IMR-90 (cell line): ENCODE results near the gene FMN1. TPM values are rescaled to one million over a fixed set of nuclear protein-coding genes. Genes with fewer than 3 reads are reported as not detected.

Experiments used
- ATAC-seq: fragments of 200-7000 bp; cut with Tn5 transposase; 2 replicates; pipeline ENCODE4 v1.9.1; 2020; ENCODE audit warnings: low read depth, mild to moderate bottlenecking, moderate library complexity
- BruUV-seq: library from RNA; stranded (reverse); fragments of 400-500 nt; replicated peaks from 2 replicates; lab custom pipeline; 2021; lab: Mats Ljungman, UMichigan
- CTCF ChIA-PET: fragments of 300-600 bp; formaldehyde crosslinking; extraction: SDS; loops from one replicate; lab custom pipeline; 2021; ENCODE audit warnings: antibody characterized with exemption; lab: Yijun Ruan, JAX
- POLR2A ChIA-PET: fragments of 300-600 bp; sonication (Branson Sonifier 250); formaldehyde crosslinking; loops from one replicate; lab custom pipeline; 2022; ENCODE audit warnings: antibody characterized with exemption; ENCODE audit not compliant: unreplicated experiment; lab: Charles Lee
- DNase-seq: peaks from one replicate; pipeline ENCODE4 v3.0.0; 2013
- H2AFZ ChIP-seq: replicated peaks from 2 replicates; pipeline ENCODE3; 2013; ENCODE audit warnings: low read length, mild to moderate bottlenecking; ENCODE audit not compliant: poor library complexity
- H2AK5ac ChIP-seq: 2 replicates; pipeline ENCODE4 v1.6.1; 2013; ENCODE audit warnings: low read depth, low read length, inconsistent platforms
- H2AK9ac ChIP-seq: replicated peaks from 2 replicates; pipeline ENCODE3; 2013; ENCODE audit warnings: mild to moderate bottlenecking, low read depth, low read length, moderate library complexity; ENCODE audit not compliant: poor library complexity
- H2BK120ac ChIP-seq: 2 replicates; pipeline ENCODE4 v1.6.1; 2013; ENCODE audit warnings: low read depth, low read length, inconsistent platforms
- H2BK15ac ChIP-seq: 3 replicates; pipeline ENCODE4 v1.6.1; 2013; ENCODE audit warnings: low read depth, low read length, inconsistent platforms
- H2BK20ac ChIP-seq: 2 replicates; pipeline ENCODE4 v1.6.1; 2013; ENCODE audit warnings: low read depth, mild to moderate bottlenecking, inconsistent platforms, low read length, moderate library complexity
- H2BK5ac ChIP-seq: 2 replicates; pipeline ENCODE4 v1.6.1; 2013; ENCODE audit warnings: mild to moderate bottlenecking, low read depth, low read length, inconsistent platforms; ENCODE audit not compliant: poor library complexity, severe bottlenecking
- H3K14ac ChIP-seq: replicated peaks from 2 replicates; pipeline ENCODE4 v1.6.1; 2013; ENCODE audit warnings: low read depth, low read length, inconsistent platforms
- H3K18ac ChIP-seq: 2 replicates; pipeline ENCODE4 v1.6.1; 2013; ENCODE audit warnings: low read depth, low read length, control low read depth
- H3K23ac ChIP-seq: 2 replicates; pipeline ENCODE4 v1.6.1; 2013; ENCODE audit warnings: low read depth, low read length, inconsistent platforms
- H3K27ac ChIP-seq: 2 replicates; pipeline ENCODE4 v1.5.1; 2013; ENCODE audit warnings: mild to moderate bottlenecking, control low read depth, low read length; ENCODE audit not compliant: insufficient read depth
- H3K27me3 ChIP-seq: 2 replicates; pipeline ENCODE4 v1.6.1; 2013; ENCODE audit warnings: low read length; ENCODE audit not compliant: control insufficient read depth, insufficient read depth
- H3K36me3 ChIP-seq: 2 replicates; pipeline ENCODE4 v1.6.1; 2013; ENCODE audit warnings: low read length, mixed read lengths; ENCODE audit not compliant: control insufficient read depth, insufficient read depth
- H3K4ac ChIP-seq: 2 replicates; pipeline ENCODE4 v1.6.1; 2013; ENCODE audit warnings: low read depth, low read length, inconsistent platforms
- H3K4me1 ChIP-seq: 2 replicates; pipeline ENCODE4 v1.6.1; 2013; ENCODE audit warnings: low read length, mixed read lengths; ENCODE audit not compliant: control insufficient read depth, insufficient read depth
- H3K4me2 ChIP-seq: 2 replicates; pipeline ENCODE4 v1.6.1; 2013; ENCODE audit warnings: low read depth, mild to moderate bottlenecking, control low read depth, low read length, moderate library complexity
- H3K4me3 ChIP-seq: 2 replicates; pipeline ENCODE4 v1.5.1; 2013; ENCODE audit warnings: low read depth, mild to moderate bottlenecking, control low read depth, low read length, moderate library complexity; ENCODE audit not compliant: insufficient read depth
- H3K56ac ChIP-seq: 2 replicates; pipeline ENCODE4 v1.6.1; 2013; ENCODE audit warnings: low read length, inconsistent platforms; ENCODE audit not compliant: insufficient read depth; ENCODE audit errors: extremely low read depth
- H3K79me1 ChIP-seq, 2 experiments: 2 replicates each; pipeline ENCODE4 v1.6.1; 2013; ENCODE audit warnings: low read length in 2 of 2, inconsistent platforms in 1 of 2, low read depth in 1 of 2
- H3K9ac ChIP-seq: 2 replicates; pipeline ENCODE4 v1.6.1; 2013; ENCODE audit warnings: low read depth, low read length, control low read depth
- H3K9me1 ChIP-seq: 2 replicates; pipeline ENCODE4 v1.6.1; 2013; ENCODE audit warnings: low read length, inconsistent platforms; ENCODE audit not compliant: insufficient read depth
- H3K9me3 ChIP-seq: 2 replicates; pipeline ENCODE4 v1.6.1; 2013; ENCODE audit warnings: low read length; ENCODE audit not compliant: control insufficient read depth, insufficient read depth
- H4K20me1 ChIP-seq: 2 replicates; pipeline ENCODE4 v1.6.1; 2013; ENCODE audit warnings: low read length, inconsistent platforms; ENCODE audit not compliant: insufficient read depth
- H4K5ac ChIP-seq: 2 replicates; pipeline ENCODE4 v1.6.1; 2013; ENCODE audit warnings: mild to moderate bottlenecking, low read depth, low read length, control low read depth
- H4K8ac ChIP-seq, 2 experiments: 2 replicates each; pipeline ENCODE4 v1.6.1; 2013; ENCODE audit warnings: low read depth in 2 of 2, low read length in 2 of 2, control low read depth in 1 of 2, inconsistent platforms in 1 of 2
- H4K91ac ChIP-seq: 2 replicates; pipeline ENCODE4 v1.6.1; 2013; ENCODE audit warnings: low read depth, low read length, inconsistent platforms; ENCODE audit not compliant: insufficient read depth
- BHLHE40 ChIP-seq: fragments of 150-350 bp; IDR thresholded peaks from 2 replicates; pipeline ENCODE4 v1.6.1; 2016; ENCODE audit warnings: mild to moderate bottlenecking, low read depth, low read length
- CEBPB ChIP-seq: IDR thresholded peaks from 2 replicates; pipeline ENCODE4 v1.6.1; 2012; ENCODE audit warnings: low read depth, low read length, improper control_type of control experiment
- NFE2L2 ChIP-seq: fragments of 150-350 bp; IDR thresholded peaks from 2 replicates; pipeline ENCODE4 v1.6.1; 2016; ENCODE audit warnings: low read depth, mild to moderate bottlenecking, low read length
- USF2 ChIP-seq: fragments of 150-350 bp; IDR thresholded peaks from 2 replicates; pipeline ENCODE4 v1.6.1; 2017; ENCODE audit warnings: mild to moderate bottlenecking, antibody characterized with exemption, low read length, low read depth
- WGBS, 2 experiments: methylation state at CpG; one replicate each; pipeline versions ENCODE4 v1.1.5 to v1.1.7; 2013; ENCODE audit warnings: missing lambda C conversion rate in 2 of 2; ENCODE audit not compliant: insufficient read length in 1 of 2; ENCODE audit errors: extremely low coverage in 2 of 2; 5-methylcytosine and 5-hydroxymethylcytosine counted together
- dilution Hi-C: fragments of 300-500 bp; cut with HindIII; formaldehyde crosslinking; loops from one replicate; pipeline ENCODE4 v1.14.3; 2018; ENCODE audit warnings: low sequenced_read_pairs; ENCODE audit not compliant: unreplicated experiment
- in situ Hi-C: fragments of 300-500 bp; cut with MboI; formaldehyde crosslinking; loops from 3 replicates; pipeline ENCODE4 v1.14.3; 2019; ENCODE audit warnings: low sequenced_read_pairs, inconsistent platforms, mixed read lengths
- intact Hi-C: fragments of 100-400 bp; cut with micrococcal nuclease; formaldehyde crosslinking; loops from 2 replicates; pipeline ENCODE4 v1.10.0; 2022
- polyA plus RNA-seq, 3 experiments: library from polyadenylated mRNA; depleted of rRNA; stranded (reverse); fragments of >200 nt; gene quantifications; 2 replicates each; pipeline ENCODE4 v1.2.3, GENCODE V29; 2012; ENCODE audit warnings: low replicate concordance in 1 of 3
- total RNA-seq: library from RNA; depleted of rRNA; stranded (reverse); fragments of >200 nt; gene quantifications from 2 replicates; pipeline ENCODE4 v1.2.3, GENCODE V29; 2012

Gene FMN1
- total and polyA plus RNA-seq, 2 of the 4 experiments (the other 2 are of a cell fraction) = 7.3 to 17.6 TPM

- H3K23ac ChIP-seq = no peak overlapping the region
- dilution Hi-C loops = no loop called here
- CTCF ChIA-PET = interaction anchor here (1.0 kb wide), 1 partner anchor 124 kb away, joined by 4 read pairs; no protein-coding TSS in a partner anchor
- in situ Hi-C loops = no loop called here
- peaks cover 5 to 43% of the 10 kb centered on the region in 2 experiments; a peak in 3 of 4 replicates for H3K79me1 ChIP-seq
- intact Hi-C loops = no loop called here
- H4K91ac ChIP-seq = no peak overlapping the region
- H2BK120ac ChIP-seq = no peak overlapping the region
- H2AK9ac ChIP-seq = no peak overlapping the region
- H4K20me1 ChIP-seq = peaks cover 21% of the 10 kb centered on the region; the same call in 1 of the 2 replicates
- DNase-seq (peak; percentile 81), ATAC-seq (peak; percentile 75)
- H3K27me3 ChIP-seq = no peaks in the 10 kb centered on the region
- H2AK5ac ChIP-seq = no peak overlapping the region
- peak overlapping the region; percentile 37; the same call in 1 of the 2 replicates for H3K4ac ChIP-seq
- no TSS peak for BruUV-seq
- no peak overlapping the region for H3K27ac ChIP-seq
- H2BK15ac ChIP-seq = 0 out of 3 replicates have a peak overlapping the region, but pooled peaks have one; percentile 38
- peaks cover 5% of the 10 kb centered on the region; the same call in 1 of the 2 replicates for H3K9me1 ChIP-seq
- no peak overlapping the region for H3K9ac ChIP-seq
- H3K4me1 ChIP-seq = peaks cover 5% of the 10 kb centered on the region
- peak overlapping the region in 1 of 2 experiments; percentile 62; a peak in 1 of 4 replicates for H4K8ac ChIP-seq
- no peak overlapping the region; the same call in 1 of the 2 replicates for H3K18ac ChIP-seq
- H3K9me3 ChIP-seq = no peaks in the 10 kb centered on the region
- H2BK20ac ChIP-seq = no peak overlapping the region
- no peak overlapping the region for H3K4me3 ChIP-seq
- no peak overlapping the region for H4K5ac ChIP-seq
- H3K14ac ChIP-seq = no peak overlapping the region
- TF ChIP-seq NFE2L2 (peak; percentile 20; the same call in 1 of the 2 replicates), BHLHE40 (0 out of 2 replicates have a peak, but pooled peaks have one; percentile 13), CEBPB (no peak), USF2 (no peak)
- peak overlapping the region; percentile 4 for H2BK5ac ChIP-seq
- no peaks in the 10 kb centered on the region for H3K36me3 ChIP-seq
- peak overlapping the region; percentile 42; the same call in 1 of the 2 replicates for H3K4me2 ChIP-seq
- no peak overlapping the region for H2AFZ ChIP-seq
- POLR2A ChIA-PET = no interaction called here
- H3K56ac ChIP-seq = no peak overlapping the region
- no CpG with 5 or more reads among the region's 3 CpGs for WGBS, 2 experiments
Measured at GRCh38 chr15:33008284-33008995, 186.1 kb downstream of the FMN1 start.
